ENCODE results near the gene ATP8B4.

The ATP8B4 gene

GRCh38 chr15:50117431-50118027 is 1.5 kb downstream of the ATP8B4 start:
- H3K4me3 ChIP-seq (ENCODE audit: low read depth, low read length) = no peak overlapping the region
- TF ChIP-seq, protein P1, sequence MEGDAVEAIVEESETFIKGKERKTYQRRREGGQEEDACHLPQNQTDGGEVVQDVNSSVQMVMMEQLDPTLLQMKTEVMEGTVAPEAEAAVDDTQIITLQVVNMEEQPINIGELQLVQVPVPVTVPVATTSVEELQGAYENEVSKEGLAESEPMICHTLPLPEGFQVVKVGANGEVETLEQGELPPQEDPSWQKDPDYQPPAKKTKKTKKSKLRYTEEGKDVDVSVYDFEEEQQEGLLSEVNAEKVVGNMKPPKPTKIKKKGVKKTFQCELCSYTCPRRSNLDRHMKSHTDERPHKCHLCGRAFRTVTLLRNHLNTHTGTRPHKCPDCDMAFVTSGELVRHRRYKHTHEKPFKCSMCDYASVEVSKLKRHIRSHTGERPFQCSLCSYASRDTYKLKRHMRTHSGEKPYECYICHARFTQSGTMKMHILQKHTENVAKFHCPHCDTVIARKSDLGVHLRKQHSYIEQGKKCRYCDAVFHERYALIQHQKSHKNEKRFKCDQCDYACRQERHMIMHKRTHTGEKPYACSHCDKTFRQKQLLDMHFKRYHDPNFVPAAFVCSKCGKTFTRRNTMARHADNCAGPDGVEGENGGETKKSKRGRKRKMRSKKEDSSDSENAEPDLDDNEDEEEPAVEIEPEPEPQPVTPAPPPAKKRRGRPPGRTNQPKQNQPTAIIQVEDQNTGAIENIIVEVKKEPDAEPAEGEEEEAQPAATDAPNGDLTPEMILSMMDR (conservative IDR thresholded peaks at IDR 0.05; ENCODE audit: low read depth, low read length) = no peak
- no peak for DNase-seq (ENCODE audit: low read depth)

GRCh38 chr15:50116477-50116876 is 2.6 kb downstream of the ATP8B4 start:
- TF ChIP-seq, protein P1 (conservative IDR thresholded peaks at IDR 0.05; ENCODE audit: low read depth, low read length) = peak; percentile 54
- peak; percentile 41 for DNase-seq (ENCODE audit: low read depth)
- no peak overlapping the region for H3K4me3 ChIP-seq (ENCODE audit: low read depth, low read length)

- TF ChIP-seq, protein P1 (conservative IDR thresholded peaks at IDR 0.05; ENCODE audit: low read depth, low read length) = no peak
- no peak for DNase-seq (ENCODE audit: low read depth)
- H3K4me3 ChIP-seq (ENCODE audit: low read depth, low read length) = no peak overlapping the region
Observed at GRCh38 chr15:50113992-50114780, 4.8 kb downstream of the ATP8B4 start.

- no peak for DNase-seq (ENCODE audit: low read depth)
- no peak overlapping the region for H3K4me3 ChIP-seq (ENCODE audit: low read depth, low read length)
- TF ChIP-seq, protein P1 (conservative IDR thresholded peaks at IDR 0.05; ENCODE audit: low read depth, low read length) = no peak
Observed at GRCh38 chr15:50113187-50113505, 5.9 kb downstream of the ATP8B4 start.

GRCh38 chr15:50112488-50113186 is 6.4 kb downstream of the ATP8B4 start:
- no peak for DNase-seq (ENCODE audit: low read depth)
- TF ChIP-seq, protein P1 (conservative IDR thresholded peaks at IDR 0.05; ENCODE audit: low read depth, low read length) = no peak
- no peak overlapping the region for H3K4me3 ChIP-seq (ENCODE audit: low read depth, low read length)

DNA sequence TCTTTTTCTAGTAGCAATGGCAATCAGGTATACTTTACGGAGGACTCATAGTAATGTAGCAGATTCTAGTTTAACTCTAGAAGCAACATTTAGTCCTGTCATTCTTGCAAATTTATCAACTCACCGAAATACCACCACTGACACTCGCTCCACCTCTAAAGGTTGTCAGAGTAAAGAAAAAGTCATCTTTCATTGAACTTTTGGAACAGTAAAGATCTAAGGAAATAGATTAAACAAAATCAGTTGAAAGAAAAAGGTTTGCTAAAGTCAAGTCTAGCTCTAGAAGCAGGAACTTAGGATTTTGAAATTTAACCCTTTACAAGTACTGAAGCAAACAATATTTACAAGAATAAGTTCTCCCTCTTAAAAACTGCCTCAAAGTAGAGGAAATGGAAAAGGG is 8.7 kb downstream of the ATP8B4 start:
- TF ChIP-seq, protein P1 (conservative IDR thresholded peaks at IDR 0.05; ENCODE audit: low read depth, low read length) = no peak
- no peak overlapping the region for H3K4me3 ChIP-seq (ENCODE audit: low read depth, low read length)
- DNase-seq (ENCODE audit: low read depth) = no peak

All from choroid plexus epithelial cell (primary cell).